GM19043 (cell line): Measurements from ENCODE around the gene CYP17A1.
"Not testable (repeated sequence)": the region's sequence is repeated elsewhere in the genome, so short reads cannot be mapped to it uniquely, and the experiment has no call there.

Experiments used
- ATAC-seq: cut with Tn5 transposase; IDR thresholded peaks from one replicate; pipeline ENCODE4 v1.9.1; 2021; ENCODE audit warnings: low read depth; ENCODE audit not compliant: unreplicated experiment

The CYP17A1 gene, protein sequence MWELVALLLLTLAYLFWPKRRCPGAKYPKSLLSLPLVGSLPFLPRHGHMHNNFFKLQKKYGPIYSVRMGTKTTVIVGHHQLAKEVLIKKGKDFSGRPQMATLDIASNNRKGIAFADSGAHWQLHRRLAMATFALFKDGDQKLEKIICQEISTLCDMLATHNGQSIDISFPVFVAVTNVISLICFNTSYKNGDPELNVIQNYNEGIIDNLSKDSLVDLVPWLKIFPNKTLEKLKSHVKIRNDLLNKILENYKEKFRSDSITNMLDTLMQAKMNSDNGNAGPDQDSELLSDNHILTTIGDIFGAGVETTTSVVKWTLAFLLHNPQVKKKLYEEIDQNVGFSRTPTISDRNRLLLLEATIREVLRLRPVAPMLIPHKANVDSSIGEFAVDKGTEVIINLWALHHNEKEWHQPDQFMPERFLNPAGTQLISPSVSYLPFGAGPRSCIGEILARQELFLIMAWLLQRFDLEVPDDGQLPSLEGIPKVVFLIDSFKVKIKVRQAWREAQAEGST

DNA sequence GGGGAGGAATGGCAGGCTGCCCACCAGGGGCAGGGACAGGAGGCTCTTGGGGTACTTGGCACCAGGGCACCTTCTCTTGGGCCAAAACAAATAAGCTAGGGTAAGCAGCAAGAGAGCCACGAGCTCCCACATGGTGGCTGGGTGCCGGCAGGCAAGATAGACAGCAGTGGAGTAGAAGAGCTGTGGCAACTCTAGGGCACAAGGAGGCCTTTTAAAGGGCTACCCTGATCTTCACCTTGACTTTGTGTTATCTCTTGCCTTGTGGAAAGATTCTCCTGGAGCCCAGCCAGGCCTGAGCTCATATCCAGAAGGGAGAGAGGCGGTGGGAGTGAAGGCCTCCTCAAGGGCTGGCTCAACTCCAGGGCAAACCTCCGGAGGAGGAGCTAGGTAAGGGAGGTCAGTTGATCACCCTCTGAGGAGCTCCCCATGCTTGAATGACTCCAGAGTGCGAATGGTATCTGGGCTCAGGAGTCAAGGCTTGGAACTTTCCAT is at the start of gene CYP17A1:
Gene CYP17A1, minus strand, starts transcription at position 184 of the 492 bp plus-strand sequence. Its CDS starts 52 bp downstream, at position 132.
- no peak for ATAC-seq

DNA sequence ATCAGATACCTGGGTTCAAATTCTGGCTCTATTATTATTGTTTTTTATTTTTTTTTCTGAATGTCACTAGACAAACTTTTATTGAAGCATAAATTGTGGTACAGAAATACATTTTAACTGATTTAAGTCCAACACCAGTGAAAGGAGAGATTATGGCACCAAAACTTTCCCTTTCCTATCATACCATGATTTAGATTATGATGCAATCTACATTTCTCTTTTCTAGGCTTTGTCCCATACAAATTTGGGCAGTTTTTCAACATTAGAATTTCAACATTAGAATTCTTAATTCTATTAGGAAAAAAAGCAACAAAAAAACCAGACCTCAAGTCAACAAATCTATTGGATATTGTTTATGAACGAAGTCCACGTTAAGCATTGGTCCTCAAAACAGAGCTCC is 43.0 kb upstream of the CYP17A1 start:
- ATAC-seq: no peak

DNA sequence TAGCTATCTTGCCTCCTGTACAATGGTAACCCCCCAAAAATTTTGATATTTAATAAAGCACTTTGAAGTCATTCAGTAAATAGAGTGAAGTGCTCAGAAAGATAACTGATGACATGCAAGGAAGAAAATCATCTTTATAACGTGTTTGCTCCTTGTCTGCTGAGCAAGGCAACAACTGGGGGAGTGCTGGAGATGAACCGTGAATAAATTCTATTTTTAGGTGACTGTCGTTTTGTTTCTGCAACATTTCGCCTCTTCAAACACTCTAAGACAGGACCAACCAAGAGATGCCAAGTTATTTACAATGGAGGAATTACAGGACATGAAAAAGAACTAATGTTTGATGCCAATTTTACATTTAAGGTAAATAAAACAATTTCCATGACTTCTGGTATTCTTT is 41.4 kb upstream of the CYP17A1 start:
- no peak for ATAC-seq

DNA sequence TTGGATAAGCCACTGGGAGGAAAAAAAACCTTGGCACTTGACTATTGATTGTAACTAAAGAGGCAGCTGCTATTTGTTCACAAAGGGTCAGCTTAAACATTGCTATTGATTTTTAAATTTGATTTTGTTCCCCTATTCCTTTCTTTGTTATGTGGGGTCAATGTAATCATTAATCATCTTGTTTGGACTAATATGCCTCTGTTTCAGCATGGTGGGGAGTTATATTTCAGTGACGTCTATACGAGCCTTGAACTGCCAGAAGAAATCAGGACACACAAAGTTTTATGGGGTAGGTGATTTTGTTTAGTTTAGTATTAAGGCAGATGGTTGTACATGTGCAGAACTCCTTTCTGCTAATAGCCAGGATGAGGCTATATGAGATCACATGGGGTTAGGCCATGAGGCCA is 39.5 kb upstream of the CYP17A1 start:
- no peak for ATAC-seq

DNA sequence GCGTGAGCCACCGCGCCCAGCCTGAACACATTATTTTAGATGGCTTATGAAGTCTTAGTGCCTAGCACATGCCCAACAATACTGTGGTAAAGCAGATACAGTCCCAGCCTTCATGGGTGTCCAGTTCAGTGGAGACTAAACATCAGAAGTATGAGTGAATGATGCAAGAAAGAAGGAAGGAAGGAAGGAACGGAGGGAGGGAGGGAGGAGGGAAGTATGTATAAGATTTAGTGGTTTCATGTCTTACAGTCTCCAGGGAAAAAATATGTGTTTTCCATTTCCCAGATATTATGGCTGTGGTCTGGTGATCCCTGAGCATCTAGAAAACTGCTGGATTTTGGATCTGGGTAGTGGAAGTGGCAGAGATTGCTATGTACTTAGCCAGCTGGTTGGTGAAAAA is 35.0 kb upstream of the CYP17A1 start:
- ATAC-seq: no peak

DNA sequence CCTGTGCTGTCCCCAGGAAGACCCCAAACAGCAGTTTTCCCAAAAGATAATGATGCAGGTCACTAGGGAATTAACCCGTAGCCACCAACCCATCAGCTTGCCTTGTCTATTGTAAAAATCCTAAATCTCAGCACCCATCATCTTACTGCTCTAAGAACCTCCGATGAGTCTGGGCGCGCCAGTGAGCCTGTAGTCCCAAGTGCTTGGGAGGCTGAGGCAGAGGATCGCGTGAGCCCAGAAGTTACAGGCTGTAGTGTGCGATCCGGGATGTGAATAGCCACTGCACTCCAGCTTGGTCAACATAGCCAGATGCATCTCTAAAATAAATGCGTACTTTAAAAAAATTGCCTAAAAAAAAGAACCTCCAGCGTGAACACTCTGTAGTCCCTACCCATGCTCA is 33.0 kb upstream of the CYP17A1 start:
- ATAC-seq: no peak

DNA sequence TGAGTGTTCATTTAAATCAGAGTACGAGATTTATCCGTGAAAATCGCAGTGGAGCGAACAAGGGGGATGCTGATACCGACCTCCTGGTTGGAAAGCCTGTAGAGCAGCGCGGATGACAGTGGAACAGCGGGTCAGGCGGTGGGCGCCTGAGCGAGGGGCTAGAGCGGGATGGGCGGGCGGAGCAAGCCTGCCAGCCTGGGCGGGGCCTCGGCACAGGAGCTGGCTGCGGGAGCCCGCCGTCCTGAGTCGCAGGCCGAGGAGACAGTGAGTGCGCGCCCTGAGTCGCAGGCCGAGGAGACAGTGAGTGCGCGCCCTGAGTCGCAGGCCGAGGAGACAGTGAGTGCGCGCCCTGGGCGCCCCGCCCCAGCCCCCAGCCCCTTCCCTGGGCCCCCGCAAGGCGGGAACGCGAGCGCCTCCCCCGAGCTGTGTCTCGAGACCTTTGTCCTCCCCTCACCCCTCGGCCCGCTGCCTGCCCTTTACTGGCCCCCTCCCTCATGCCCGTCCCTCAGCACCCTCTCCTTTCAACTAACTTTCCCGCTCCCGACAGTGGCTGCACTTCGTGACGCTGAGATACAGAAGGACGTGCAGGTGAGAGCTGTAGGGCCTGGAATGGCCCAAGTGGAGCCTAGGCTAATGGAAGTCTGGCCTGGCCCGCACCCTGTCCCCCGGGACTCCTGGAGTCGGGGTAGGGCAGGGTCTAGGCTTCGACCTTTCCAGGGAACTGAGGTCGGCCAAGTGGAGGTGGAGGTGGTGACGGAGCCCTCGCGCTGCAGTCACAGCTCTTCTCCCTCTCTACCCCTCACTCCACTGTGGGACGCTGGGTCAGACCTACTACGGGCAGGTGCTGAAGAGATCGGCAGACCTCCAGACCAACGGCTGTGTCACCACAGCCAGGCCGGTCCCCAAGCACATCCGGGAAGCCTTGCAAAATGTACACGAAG is 32.3 kb upstream of the CYP17A1 start, which contains the start of gene AS3MT:
Gene AS3MT, plus strand, starts transcription at position 213 of the 941 bp plus-strand sequence. Its CDS starts 123 bp downstream, at position 336.
- ATAC-seq: no peak

DNA sequence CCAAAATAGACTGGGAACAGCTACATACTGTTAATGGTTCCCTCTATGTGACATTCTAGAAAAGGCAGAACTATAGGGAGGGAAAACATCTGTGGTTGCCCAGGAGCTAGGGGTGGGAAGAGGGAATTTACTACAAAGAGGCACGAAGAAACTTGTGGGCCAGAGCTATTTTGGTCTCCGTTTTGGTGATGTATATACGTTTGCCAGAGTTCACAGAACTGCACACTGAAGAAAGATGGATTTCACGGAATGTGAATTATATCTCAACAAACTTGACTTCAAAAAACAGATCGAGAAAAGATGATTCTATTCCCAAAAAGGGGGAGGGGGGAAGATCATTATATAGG is 31.7 kb upstream of the CYP17A1 start:
- no peak for ATAC-seq

DNA sequence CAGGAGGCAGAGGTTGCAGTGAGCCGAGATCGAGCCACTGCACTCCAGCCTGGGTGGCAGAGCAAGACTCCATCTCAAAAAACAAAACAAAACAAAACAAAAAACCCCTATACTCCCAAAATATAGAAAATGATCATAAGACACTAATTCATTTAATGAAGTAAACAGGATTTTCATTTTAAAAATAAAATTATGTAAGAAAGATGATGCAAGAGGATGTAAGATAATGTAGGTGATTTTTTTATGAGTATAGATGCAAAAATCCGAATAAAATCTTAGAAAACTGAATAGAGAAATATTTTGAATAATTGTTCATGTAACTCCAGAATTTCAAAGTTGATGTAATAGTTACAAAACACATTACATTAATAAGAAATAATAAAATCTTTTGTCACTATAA is 28.4 kb upstream of the CYP17A1 start:
- ATAC-seq: no peak

DNA sequence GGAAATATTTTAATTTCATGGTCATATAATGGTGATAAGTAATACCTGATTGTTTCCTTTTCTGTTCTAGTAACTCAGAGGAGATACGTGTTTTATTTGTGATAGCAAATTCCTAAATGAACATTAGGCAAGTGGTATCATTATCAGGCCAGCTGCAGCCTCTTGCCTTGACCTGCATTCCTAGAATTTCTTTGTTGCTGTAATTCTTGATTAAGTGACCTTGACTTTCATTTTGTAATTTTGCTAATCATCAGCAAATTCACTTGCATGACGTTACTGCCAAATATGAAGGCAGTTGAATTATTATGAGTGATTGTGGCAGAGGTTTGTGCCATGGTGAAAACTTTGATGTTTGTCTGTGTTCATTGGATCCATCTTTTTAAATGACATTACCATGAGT is 26.4 kb upstream of the CYP17A1 start:
- ATAC-seq: no peak

DNA sequence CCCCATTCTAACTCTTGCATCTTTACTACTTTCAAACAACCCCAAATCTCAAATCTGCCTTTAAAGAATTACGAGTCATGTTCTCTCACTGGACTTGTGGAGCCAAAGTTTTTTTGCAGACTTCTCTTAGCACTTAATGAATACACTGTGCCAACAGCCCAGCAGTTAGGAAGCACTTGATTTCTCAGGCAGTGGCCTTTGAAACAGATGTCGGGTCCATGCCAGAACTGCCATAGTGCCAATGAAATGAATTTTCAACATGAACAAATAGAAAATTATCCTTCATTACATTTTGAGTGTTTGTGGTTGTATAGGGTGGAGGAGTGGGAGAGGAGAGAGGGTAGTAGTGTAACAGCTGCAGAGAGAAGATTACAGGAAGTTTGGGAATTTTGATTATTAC is 22.7 kb upstream of the CYP17A1 start:
- ATAC-seq: no peak

DNA sequence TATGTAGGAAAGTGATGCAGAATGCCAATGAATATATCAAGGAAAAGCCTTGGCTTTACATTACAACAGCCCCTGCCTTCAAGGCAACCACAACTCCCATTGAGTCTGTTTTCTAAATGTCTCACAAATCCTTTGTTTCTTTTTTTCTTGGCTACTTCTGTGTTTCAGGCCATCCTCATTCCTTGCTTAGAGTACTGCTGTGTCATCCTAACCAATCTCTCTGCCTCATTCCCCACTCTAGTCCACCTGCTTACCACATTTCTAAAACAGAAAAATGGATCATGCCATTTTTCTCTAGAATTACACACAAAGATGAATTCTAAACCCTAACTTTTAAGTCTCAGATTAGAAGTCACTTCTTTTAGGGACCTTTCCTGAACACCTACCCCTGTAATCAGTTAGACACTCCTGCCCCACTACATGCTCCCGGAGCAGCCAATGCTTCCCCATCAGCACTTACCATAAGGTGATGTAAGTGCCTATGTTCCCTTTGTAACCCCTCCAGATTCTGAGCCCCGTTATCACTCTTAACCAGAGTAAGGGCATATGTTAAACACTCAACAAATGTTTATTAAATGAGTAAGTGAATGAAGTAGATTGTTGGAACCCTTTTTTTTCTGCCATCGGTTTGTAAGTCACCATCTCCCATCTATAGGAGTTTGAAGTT is 19.7 kb upstream of the CYP17A1 start:
- no peak for ATAC-seq

DNA sequence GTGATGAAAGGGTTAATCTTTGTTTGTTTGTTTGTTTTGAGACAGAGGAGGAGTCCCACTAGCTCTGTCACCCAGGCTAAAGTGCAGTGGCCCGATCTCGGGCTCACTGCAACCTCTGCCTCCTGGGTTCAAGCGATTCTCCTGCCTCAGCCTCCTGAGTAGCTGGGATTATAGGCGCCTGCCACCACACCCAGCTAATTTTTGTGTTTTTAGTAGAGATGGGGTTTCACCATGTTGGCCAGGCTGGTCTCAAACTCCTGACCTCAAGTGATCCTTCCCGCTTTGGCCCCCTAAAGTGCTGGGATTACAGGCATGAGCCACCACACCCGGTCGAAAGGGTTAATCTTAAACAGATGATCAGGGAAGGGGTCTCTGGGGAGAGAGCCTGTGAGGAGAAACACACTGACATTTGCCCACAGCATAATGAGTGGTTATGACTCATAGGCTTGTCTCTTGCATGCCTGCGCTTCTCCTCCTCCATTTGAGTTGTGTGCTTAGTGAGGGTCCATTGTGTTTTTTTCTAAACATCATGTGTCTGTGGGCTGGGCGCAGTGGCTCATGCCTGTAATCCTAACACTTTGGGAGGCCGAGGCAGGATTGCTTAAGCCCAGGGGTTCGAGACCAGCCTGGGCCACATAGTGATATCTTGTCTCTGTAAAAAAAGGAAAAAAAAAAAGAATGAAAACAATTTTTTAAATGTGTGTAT is 18.7 kb upstream of the CYP17A1 start:
- not testable (repeated sequence) for ATAC-seq

DNA sequence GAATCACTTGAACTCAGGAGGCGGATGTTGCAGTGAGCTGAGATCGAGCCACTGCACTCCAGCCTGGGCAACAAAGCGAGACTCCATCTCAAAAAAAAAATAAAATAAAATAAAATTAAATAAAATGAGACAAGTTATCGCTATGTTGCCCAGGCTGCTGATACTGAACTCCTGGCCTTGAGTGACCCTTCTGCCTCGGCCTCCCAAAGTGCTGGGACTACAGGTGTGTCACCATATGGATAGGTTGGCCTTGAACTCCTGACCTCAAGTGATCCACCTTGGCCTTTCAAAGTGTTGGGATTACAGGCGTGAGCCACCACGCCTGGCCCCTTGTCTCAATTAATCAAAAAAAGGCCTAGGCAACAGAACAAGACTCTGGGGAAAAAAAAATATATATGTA is 16.0 kb upstream of the CYP17A1 start:
- not testable (repeated sequence) for ATAC-seq

DNA sequence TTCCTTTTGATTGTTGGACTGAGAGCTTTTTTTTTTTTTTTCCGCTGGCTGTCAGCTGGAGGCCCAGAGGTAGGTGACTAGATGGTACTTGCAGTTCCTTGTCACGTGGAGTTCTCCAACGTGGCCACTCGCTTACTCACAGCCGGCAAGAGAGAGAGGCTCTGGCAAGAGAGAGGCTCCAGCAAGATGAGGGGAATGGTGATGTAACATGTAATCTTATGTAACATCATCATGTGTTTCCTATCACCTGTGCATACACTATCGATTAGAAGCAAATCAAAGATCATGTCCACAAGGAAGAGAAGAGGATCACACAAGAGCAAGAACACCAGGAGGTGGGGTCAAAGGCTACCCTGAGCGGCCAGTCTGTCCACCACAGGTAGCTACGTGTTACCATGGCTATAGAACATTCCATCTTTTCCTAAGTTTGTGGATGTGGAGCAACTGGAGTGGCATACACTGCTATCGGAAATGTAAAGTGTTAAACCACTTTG is 12.9 kb upstream of the CYP17A1 start:
- ATAC-seq: no peak

DNA sequence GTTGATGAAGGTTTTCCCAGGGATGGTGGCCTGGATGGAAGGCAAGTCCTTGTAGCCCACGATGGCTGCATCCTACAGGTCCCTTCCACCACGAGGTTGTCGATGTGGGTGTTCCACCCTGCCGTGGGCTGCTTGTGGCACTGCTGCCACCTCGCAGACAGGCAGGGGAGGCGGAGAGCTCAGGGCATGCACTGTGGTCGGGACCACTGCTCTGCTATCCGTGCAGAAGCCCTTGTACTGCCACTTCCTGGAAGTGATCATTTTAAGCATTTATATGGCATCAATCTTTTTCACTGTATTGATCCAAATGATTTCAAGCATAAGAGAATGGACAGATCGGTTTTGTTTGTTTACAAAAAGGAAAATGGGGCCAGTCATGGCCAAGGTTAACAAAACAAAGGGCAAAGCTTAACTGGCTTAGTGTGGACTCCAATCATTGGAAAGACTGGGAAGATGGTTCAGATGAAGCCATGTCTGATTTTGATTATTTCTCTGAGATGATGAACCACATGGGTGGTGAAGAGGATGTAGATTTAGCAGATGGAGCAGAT is 8.2 kb upstream of the CYP17A1 start:
- ATAC-seq: no peak

DNA sequence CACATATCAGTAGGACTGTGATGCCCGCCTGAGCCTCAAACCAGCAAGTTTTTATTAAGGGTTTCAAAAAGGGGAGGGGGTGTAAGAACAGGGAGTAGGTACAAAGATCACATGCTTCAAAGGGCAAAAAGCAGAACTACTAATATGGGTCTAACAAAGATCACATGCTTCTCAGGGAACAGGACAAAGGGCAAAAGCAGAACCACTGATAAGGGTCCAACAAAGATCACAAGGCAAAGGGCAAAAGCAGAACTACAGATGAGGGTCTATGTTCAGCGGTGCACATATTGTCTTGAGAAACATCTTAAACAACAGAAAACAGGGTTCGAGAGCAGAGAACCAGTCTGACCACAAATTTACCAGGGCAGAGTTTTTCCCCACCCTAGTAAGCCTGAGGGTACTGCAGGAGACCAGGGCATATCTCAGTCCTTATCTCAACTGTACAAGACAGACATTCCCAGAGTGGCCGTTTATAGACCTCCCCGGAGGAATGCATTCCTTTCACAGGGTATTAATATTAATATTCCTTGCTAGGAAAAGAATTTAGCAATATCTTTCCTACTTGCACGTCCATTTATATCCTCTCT is 7.1 kb upstream of the CYP17A1 start:
- not testable (repeated sequence) for ATAC-seq

DNA sequence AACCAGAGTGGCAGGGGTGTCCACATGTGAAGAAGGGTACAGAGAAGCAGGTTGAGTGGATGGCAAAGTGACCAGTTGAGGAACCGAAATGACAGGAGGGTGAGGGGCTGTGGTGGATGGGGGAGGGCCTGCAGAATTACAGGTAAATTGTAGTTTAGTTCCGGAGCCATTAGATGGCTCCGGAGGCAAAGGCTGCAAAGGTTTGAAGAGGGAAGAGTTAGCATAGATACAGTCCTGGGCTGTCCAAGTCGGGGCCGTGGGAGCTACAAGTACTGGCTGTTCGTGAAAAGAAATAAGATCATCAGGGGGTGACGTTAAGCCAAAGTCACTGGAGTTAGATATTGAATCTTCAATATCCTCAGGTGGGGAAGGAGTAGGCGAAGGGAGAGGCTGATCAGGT is 5.9 kb upstream of the CYP17A1 start:
- not testable (repeated sequence) for ATAC-seq

DNA sequence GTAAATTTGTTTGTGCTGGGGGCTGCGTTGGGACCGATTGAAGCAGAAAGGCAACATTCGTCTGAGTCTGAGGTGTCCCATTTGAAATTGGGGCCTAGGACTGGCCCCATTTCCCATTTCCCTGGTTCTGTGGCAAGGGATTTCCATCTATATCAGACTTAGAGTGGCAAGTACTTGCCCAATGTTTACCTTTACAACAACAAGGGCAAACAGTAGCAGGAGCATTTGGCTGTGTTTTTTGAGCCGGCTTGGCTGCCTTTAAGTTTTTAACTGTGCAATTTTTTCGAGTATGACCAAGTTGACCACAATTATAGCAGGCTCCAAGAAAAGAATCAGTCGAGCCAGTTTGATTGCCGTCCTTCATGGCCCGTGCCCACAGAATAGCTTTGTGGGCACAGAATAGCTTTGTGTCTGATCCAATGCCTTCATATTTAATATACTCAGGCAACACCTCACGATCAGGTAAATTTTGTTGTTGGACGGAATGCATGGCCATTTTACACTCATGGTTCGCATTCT is 4.7 kb upstream of the CYP17A1 start:
- no peak for ATAC-seq
